NCI-H2227 (cell line): Measurements from ENCODE around the gene ESAM.
A peak's percentile ranks its signal among the peaks of the same experiment; 100 is the strongest.

Source experiments
- DNase-seq: peaks from one replicate; lab custom pipeline; 2025; ENCODE audit not compliant: unreplicated experiment; lab: John Stamatoyannopoulos, UW

ESAM gene

GRCh38 chr11:124762105-124762623, at the start of gene ESAM:
ESAM (minus strand) TSS chr11:124762290; CDS start chr11:124762154, 136 bp downstream.
- peak; percentile 36 for DNase-seq

- DNase-seq, result no peak
Measured at GRCh38 chr11:124811399-124812125, 49.5 kb upstream of the ESAM start.

GRCh38 chr11:124807660-124808270, 45.7 kb upstream of the ESAM start:
- no peak for DNase-seq

GRCh38 chr11:124807201-124807600, 45.1 kb upstream of the ESAM start:
- no peak for DNase-seq

GRCh38 chr11:124804884-124805283, 42.8 kb upstream of the ESAM start:
- DNase-seq, result no peak

- DNase-seq, result no peak
Measured at GRCh38 chr11:124801636-124802312, 39.7 kb upstream of the ESAM start.

GRCh38 chr11:124801014-124801413, 38.9 kb upstream of the ESAM start:
- no peak for DNase-seq

GRCh38 chr11:124800226-124800929, 38.3 kb upstream of the ESAM start, which contains the start of gene MSANTD2:
MSANTD2 (minus strand) TSS chr11:124800406; CDS start chr11:124800380, 26 bp downstream.
- DNase-seq, result peak; percentile 86

- DNase-seq, result peak; percentile 63
Measured at GRCh38 chr11:124799348-124800225, 37.5 kb upstream of the ESAM start.

GRCh38 chr11:124798991-124799347, 36.9 kb upstream of the ESAM start:
- peak; percentile 22 for DNase-seq

- DNase-seq, result no peak
Measured at GRCh38 chr11:124796312-124796711, 34.2 kb upstream of the ESAM start.

GRCh38 chr11:124793466-124794278, 31.6 kb upstream of the ESAM start:
- DNase-seq, result peak; percentile 31

GRCh38 chr11:124791626-124792341, 29.7 kb upstream of the ESAM start:
- no peak for DNase-seq

- no peak for DNase-seq
Measured at GRCh38 chr11:124788521-124788920, 26.4 kb upstream of the ESAM start.

- no peak for DNase-seq
Measured at GRCh38 chr11:124784051-124784450, 22.0 kb upstream of the ESAM start.

GRCh38 chr11:124783002-124783401, 20.9 kb upstream of the ESAM start:
- no peak for DNase-seq

GRCh38 chr11:124779568-124779967, 17.5 kb upstream of the ESAM start:
- DNase-seq, result no peak

GRCh38 chr11:124778281-124778680, 16.2 kb upstream of the ESAM start:
- no peak for DNase-seq
